GM19455 (cell line): ENCODE data around the gene TOMM34.

ENCODE experiments used
- ATAC-seq: cut with Tn5 transposase; IDR thresholded peaks from one replicate; pipeline ENCODE4 v1.9.1; 2021; ENCODE audit not compliant: unreplicated experiment

Gene TOMM34

GRCh38 chr20:44960103-44960852, at the start of gene TOMM34:
TOMM34 (minus strand) TSS chr20:44960397; CDS start chr20:44960333, 64 bp downstream.
- peak; percentile 89 for ATAC-seq

GRCh38 chr20:45008521-45009049, 48.4 kb upstream of the TOMM34 start:
- ATAC-seq = no peak

DNA sequence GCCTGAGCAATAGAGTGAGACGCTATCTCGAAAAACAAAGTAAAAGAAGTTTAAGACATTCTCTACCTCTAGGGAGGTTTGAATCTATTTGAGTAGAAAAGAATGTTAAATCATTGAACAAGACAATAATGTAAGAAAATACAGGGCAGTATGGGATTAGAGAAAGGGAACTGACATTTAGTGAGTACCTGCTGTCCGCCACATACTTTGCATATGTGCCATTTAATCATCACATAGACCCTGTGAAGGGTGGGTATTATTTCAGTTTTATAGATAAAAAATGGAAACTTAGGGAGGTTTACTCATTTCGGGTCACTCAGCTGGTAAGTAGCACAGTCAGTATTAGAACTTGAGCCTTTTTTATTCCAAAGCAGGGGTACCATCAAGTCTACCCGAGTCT, 37.5 kb upstream of the TOMM34 start:
- ATAC-seq = no peak

- no peak for ATAC-seq
Measured at GRCh38 chr20:44997171-44997570, 37.0 kb upstream of the TOMM34 start.

GRCh38 chr20:44993343-44993742, 33.1 kb upstream of the TOMM34 start:
- no peak for ATAC-seq

- ATAC-seq = no peak
Measured at GRCh38 chr20:44990957-44991356, 30.8 kb upstream of the TOMM34 start.

- ATAC-seq = no peak
Measured at GRCh38 chr20:44990425-44990824, 30.2 kb upstream of the TOMM34 start.

- no peak for ATAC-seq
Measured at GRCh38 chr20:44988631-44989171, 28.5 kb upstream of the TOMM34 start.

GRCh38 chr20:44983093-44983674, 23.0 kb upstream of the TOMM34 start:
- ATAC-seq = no peak

DNA sequence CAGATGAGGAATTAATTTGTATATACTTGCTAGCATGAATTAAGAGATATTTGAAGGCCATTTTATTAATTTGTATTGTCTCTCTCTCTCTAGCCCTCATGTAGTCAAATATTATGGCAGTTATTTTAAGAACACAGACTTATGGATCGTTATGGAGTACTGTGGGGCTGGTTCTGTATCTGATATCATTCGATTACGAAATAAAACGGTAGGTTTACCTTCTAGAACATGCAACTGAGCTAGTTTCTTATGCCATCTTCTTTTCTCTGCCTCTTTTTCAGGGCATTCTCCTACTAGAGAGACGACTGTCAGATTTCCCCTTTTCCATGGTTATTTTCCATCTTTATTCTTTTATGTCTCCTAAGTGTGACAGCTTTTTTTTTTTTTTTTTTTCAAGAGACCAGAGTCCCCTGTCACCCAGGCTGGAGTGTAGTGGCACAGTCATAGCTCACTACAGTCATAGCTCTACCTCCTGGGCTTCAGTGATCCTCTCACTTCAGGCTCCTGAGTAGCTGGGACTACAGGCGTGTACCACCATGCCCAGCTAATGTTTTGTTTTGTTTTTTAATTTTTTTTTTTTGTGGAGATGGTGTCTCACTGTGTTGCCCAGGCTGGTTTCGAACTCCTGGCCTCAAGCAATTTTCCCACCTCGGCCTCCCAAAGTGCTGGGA, 21.7 kb upstream of the TOMM34 start:
- no peak for ATAC-seq

DNA sequence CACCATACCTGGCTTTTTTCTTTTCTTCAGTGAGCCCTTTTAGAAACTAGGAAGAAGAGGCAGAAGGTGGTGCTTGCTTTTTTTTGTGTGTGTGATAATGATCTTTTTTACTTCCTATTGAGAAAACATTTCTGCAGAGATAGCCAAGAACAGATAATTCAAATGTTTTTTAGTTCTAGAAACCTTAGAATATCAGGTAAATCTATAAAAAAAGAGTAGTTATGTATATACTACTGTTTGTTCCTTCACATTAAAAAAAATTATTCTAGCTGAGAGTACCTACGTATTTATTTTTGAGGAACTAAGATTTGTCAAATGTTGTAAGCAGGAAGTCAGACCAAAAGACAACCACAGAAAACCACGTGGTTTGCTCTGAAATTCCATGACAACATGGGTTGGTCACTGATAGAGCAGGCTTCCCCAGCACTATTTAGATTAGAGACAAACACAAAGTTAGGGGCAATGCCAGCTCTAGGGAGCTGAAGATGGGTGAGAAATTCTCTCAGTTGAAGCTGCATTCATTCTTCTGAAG, 19.0 kb upstream of the TOMM34 start:
- ATAC-seq = peak; percentile 76

GRCh38 chr20:44976698-44977097, 16.5 kb upstream of the TOMM34 start:
- no peak for ATAC-seq

GRCh38 chr20:44973053-44973452, 12.9 kb upstream of the TOMM34 start:
- ATAC-seq = no peak

- ATAC-seq = no peak
Measured at GRCh38 chr20:44970243-44970757, 10.1 kb upstream of the TOMM34 start.

DNA sequence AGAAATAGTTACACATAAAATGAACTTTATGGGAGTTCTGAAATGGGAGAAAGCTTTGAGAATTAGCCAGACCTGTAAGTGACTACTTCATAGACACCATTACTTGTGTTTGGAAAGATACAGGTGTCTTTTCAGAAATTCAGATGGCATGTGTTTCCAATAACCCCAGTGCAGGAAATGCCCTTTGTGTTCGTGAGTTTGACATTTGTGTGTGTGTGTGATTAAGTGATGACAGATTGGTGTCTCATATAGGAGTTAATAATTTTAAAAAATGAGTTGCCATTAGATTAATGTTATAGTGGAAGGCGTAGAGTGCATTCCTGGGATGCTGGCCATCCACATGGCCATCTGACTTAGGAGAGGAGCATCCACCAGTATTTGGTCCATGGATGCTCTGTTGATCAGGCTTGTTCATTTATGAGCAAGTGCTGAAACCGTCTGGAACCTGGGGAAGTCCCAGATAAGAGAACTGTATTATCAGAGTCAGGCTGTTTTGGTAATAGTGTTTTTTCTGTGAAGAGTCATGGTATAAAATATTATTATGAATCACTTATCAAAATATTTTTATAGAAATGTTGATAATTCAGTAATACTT, 9.2 kb upstream of the TOMM34 start:
- ATAC-seq = no peak

GRCh38 chr20:44967207-44967807, 7.1 kb upstream of the TOMM34 start:
- ATAC-seq = no peak

GRCh38 chr20:44966030-44966961, 6.1 kb upstream of the TOMM34 start, which contains the start of gene STK4:
STK4 (plus strand) TSS chr20:44966512; CDS start chr20:44966569, 57 bp downstream.
- ATAC-seq = peak; percentile 74

GRCh38 chr20:44965651-44966029, 5.4 kb upstream of the TOMM34 start:
- ATAC-seq = no peak
